NK-92 treated with Interleukin-12 subunit alpha and Interleukin-12 subunit beta, amount 100 ng/mL, for 24 hours (cell line): ENCODE results near the gene PTOV1.
A peak's percentile ranks its signal among the peaks of the same experiment; 100 is the strongest.

Experiments used
- DNase-seq: peaks from one replicate; lab custom pipeline; 2025; lab: John Stamatoyannopoulos, UW

Gene PTOV1

GRCh38 chr19:49875177-49875576 is 24.2 kb downstream of the PTOV1 start:
- no peak for DNase-seq

GRCh38 chr19:49875857-49876421 is 25.0 kb downstream of the PTOV1 start:
- peak; percentile 59 for DNase-seq

- peak; percentile 96 for DNase-seq
Measured at GRCh38 chr19:49876422-49877019, 25.6 kb downstream of the PTOV1 start.

DNA sequence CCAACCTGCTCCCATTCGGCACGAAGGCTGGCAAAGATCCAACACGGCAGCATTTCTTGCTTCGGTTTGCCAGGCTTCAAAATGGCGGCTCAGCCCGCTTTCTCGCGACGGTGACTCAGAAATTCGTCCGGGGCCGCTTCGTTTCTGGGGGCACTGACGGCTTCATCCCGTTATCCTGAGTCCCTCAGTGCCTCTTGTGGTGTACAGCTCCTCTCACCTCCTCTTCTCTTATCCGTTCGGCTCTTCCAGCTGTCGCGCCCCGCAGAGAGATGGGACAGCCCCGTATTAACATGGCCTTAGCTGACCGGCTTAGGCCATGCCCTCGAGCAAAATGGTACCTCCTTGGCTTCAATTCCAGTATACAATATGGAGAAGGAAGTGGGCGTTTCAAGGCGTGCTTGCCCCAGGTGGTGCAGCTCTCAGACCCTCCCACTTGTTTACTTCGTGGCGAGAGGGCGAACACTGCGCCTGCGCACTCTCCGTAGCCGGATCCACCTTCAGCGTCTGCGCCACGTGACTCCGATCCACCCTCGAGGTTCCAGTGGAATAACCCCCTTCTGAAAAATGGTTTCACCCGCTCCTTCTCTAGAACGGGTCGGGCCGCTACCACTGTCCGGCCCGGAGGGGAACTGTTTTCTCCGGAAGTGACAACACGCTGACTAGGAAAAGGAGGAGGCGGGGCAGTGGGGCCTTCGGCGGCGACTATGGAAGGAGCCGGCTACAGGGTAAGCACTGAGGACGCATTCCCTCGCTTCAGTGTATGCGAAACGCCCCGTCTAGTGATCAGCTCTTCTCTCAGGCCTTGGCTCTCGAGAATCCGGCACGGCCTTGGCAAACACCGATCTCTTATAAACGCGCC is 26.3 kb downstream of the PTOV1 start, which contains the start of the genes AKT1S1 and TBC1D17:
Gene AKT1S1 (minus strand): TSS at position 336 of the 859 bp plus-strand sequence. CDS start 4,060 bp downstream, outside the sequence.
Gene TBC1D17 (plus strand): TSS at position 683 of the 859 bp plus-strand sequence. CDS start 22 bp downstream, at position 705.
- peak; percentile 99 for DNase-seq

GRCh38 chr19:49877879-49878743 is 27.2 kb downstream of the PTOV1 start:
- peak; percentile 98 for DNase-seq

- DNase-seq: no peak
Measured at GRCh38 chr19:49878744-49879070, 27.7 kb downstream of the PTOV1 start.

DNA sequence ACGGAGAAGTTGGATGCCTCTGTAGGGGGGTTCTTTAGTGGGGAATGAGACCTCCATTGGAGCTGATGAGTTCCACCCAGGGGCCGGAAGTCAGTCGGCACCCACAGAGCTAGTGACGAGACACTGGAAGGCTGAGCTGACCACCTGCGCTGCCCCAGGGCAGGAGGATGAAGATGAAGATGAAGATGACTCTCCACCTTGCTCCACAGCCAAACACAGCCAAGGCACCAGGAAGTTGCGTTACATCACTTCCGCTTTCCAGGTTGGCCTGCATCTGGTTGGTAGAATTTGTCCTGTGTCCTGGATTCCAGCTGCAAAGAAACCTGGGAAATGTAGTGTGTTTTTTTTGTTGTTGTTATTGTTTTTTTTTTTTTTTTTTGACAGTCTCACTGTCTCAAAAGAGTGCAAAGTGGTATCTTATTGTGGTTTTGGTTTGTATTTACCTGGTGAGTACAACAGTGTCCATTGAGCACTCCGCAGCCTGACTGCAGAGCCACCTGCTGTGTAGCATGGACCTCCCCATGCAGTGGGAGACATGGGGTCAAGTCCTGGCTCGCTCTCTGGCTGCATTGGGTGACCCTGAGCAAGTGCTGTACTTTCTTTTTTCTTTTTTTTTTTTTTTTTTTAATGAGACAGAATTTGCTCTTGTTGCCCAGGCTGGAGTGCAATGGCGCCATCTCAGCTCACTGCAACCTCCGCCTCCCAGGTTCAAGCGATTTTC is 28.4 kb downstream of the PTOV1 start:
- DNase-seq: no peak

DNA sequence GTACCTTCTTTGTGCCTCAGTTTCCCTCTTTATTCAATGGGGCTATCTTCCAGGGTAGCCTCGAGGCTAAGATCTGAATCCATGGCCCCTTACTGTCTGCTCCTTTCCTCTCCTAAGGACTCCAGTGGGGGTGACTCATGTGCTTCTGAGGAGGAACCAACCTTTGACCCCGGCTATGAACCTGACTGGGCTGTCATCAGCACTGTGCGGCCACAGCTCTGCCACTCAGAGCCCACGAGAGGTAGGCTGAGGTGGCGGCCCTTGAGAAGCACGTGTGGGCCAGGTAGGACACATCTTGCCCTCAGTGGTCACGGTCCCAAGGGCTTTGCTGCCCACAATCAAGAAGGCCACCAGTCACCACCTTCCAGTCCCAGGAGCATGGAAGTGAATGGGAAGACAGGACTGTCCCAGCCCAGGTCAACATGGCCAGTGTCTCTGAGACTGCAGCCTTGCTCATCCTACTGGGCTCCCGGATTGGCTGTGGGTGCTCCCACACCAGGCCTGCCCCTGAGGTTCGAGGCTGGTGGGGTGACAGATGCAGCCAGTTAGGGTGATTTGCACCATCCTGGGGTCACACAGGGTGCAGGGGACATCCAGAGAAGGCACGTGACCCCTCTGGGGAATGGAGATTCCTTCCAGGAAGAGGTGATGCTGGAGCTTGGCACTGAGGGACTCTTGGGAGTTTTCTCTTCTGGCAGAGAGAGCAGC is 29.4 kb downstream of the PTOV1 start:
- no peak for DNase-seq

- no peak for DNase-seq
Measured at GRCh38 chr19:49881186-49881585, 30.2 kb downstream of the PTOV1 start.

GRCh38 chr19:49881672-49882394 is 30.9 kb downstream of the PTOV1 start:
- no peak for DNase-seq

DNA sequence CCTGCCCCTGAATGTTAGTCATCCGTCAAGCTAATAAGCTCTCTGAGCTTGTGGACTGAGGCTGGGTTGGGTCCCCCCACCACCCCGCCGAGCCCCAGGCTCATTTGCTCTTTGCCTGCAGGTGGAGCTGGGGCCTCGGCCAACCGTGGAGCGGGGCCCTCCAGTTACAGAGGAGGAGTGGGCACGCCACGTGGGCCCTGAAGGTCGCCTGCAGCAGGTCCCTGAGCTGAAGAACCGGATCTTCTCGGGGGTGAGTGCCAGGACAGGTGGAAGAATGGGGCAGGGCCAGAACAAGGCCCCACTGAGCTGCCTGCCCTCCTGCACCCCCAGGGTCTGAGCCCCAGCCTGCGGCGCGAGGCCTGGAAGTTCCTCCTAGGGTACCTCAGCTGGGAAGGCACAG is 31.7 kb downstream of the PTOV1 start:
- no peak for DNase-seq

GRCh38 chr19:49883094-49883493 is 32.1 kb downstream of the PTOV1 start:
- DNase-seq: no peak

- no peak for DNase-seq
Measured at GRCh38 chr19:49884109-49884508, 33.1 kb downstream of the PTOV1 start.

DNA sequence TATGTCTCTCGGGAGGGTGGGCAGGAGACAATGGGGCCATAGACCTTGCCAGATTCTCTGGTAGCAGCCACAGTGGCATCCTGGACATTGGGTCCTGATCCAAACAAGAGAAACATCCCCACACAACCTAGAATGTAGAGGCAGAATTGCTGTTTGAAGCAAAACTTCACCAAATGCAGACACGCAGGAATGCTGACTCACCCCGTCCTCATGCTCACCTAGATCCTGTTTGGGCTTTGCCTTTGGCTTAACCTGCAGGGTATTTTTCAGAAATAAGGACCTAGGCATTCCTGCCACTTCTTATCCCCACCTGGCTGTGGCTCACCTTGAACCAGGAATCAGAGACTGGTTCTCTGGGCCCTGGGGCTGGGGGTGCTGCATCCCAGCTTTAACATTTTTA is 33.8 kb downstream of the PTOV1 start:
- no peak for DNase-seq

- DNase-seq: no peak
Measured at GRCh38 chr19:49887037-49887664, 36.2 kb downstream of the PTOV1 start.

- no peak for DNase-seq
Measured at GRCh38 chr19:49887665-49888509, 36.9 kb downstream of the PTOV1 start.

DNA sequence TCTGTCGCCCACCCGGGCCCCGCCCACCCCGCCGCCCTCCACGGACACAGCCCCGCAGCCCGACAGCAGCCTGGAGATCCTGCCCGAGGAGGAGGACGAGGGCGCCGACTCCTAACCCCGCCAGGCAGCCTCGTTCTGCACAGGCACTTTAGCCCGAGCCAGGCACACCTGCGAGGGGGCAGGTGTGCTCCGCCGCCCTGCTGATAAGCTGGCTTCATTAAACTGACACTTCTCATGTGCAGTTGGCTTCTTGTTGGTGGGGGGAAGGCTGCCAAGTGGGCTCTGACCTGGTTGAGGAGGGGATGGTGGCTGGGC is 37.5 kb downstream of the PTOV1 start:
- no peak for DNase-seq

DNA sequence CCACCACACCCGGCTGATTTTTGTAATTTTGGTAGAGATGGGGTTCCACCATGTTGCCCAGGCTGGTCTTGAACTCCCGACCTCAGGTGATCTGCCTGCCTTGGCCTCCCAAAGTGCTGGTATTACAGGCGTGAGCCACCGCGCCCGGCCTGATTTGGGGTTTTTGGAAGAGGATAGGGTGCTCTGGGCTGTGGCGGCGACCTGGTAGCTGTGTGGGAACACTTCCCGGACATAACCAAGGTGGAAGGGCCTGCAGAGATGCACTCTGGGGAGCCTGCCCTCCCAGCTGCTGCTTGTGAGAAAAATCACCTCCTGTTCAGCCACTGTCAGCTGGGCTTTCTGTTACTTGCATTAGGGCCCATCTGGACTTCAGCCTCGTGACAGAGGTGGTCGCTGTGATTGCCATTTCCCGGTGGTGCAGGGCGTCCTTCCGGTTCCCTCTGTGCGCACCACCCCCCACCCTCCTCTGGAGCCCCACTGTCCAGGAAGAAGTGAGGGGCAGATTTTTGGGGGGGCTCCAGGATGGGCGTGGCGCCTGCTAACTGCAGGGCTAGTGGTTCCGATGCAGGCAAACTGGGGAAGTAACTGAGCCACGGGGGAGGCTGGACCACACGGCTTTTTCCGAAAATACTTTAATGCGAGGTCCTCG is 38.2 kb downstream of the PTOV1 start:
- no peak for DNase-seq
